GM21367 (cell line): ENCODE results near the gene ENOX1.
"Not testable (repeated sequence)": the region's sequence is repeated elsewhere in the genome, so short reads cannot be mapped to it uniquely, and the experiment has no call there.

Source experiments
- ATAC-seq: cut with Tn5 transposase; IDR thresholded peaks from one replicate; pipeline ENCODE4 v1.9.1; 2021; ENCODE audit not compliant: unreplicated experiment

The ENOX1 gene

GRCh38 chr13:43441899-43442499, 344.8 kb downstream of the ENOX1 start:
- no peak for ATAC-seq

- no peak for ATAC-seq
Measured at GRCh38 chr13:43441464-43441863, 345.3 kb downstream of the ENOX1 start.

- no peak for ATAC-seq
Measured at GRCh38 chr13:43434191-43434590, 352.6 kb downstream of the ENOX1 start.

- ATAC-seq = no peak
Measured at GRCh38 chr13:43433691-43434141, 353.1 kb downstream of the ENOX1 start.

GRCh38 chr13:43432958-43433357, 353.8 kb downstream of the ENOX1 start:
- no peak for ATAC-seq

GRCh38 chr13:43431841-43432240, 354.9 kb downstream of the ENOX1 start:
- ATAC-seq = no peak

- no peak for ATAC-seq
Measured at GRCh38 chr13:43431290-43431716, 355.5 kb downstream of the ENOX1 start.

- ATAC-seq = no peak
Measured at GRCh38 chr13:43428545-43429296, 358.1 kb downstream of the ENOX1 start.

- ATAC-seq = no peak
Measured at GRCh38 chr13:43426355-43426754, 360.4 kb downstream of the ENOX1 start.

- no peak for ATAC-seq
Measured at GRCh38 chr13:43425234-43425633, 361.5 kb downstream of the ENOX1 start.

GRCh38 chr13:43424412-43424811, 362.4 kb downstream of the ENOX1 start:
- no peak for ATAC-seq

GRCh38 chr13:43422116-43422515, 364.7 kb downstream of the ENOX1 start:
- no peak for ATAC-seq

GRCh38 chr13:43416842-43417241, 369.9 kb downstream of the ENOX1 start:
- ATAC-seq = not testable (repeated sequence)

GRCh38 chr13:43416408-43416807, 370.4 kb downstream of the ENOX1 start:
- not testable (repeated sequence) for ATAC-seq

GRCh38 chr13:43415903-43416391, 370.8 kb downstream of the ENOX1 start:
- ATAC-seq = not testable (repeated sequence)

- no peak for ATAC-seq
Measured at GRCh38 chr13:43414111-43414510, 372.7 kb downstream of the ENOX1 start.

- ATAC-seq = no peak
Measured at GRCh38 chr13:43411741-43412140, 375.0 kb downstream of the ENOX1 start.

- no peak for ATAC-seq
Measured at GRCh38 chr13:43411211-43411610, 375.6 kb downstream of the ENOX1 start.

GRCh38 chr13:43408274-43408673, 378.5 kb downstream of the ENOX1 start:
- no peak for ATAC-seq

GRCh38 chr13:43407023-43407581, 379.7 kb downstream of the ENOX1 start:
- no peak for ATAC-seq

GRCh38 chr13:43405457-43405856, 381.3 kb downstream of the ENOX1 start:
- ATAC-seq = no peak

- no peak for ATAC-seq
Measured at GRCh38 chr13:43402380-43402779, 384.4 kb downstream of the ENOX1 start.
